IMR-90 (cell line): Measurements from ENCODE around the gene LMTK2.

ENCODE experiments used
- CEBPB ChIP-seq: IDR thresholded peaks from 2 replicates; pipeline ENCODE4 v1.6.1; 2012; ENCODE audit warnings: low read depth, low read length, improper control_type of control experiment
- CTCF ChIP-seq: conservative IDR thresholded peaks from 2 replicates; pipeline ENCODE4 v1.5.1; 2012; ENCODE audit warnings: mild to moderate bottlenecking, low read depth, low read length, improper control_type of control experiment
- ELK1 ChIP-seq: fragments of 150-350 bp; IDR thresholded peaks from 2 replicates; pipeline ENCODE4 v1.6.1; 2016; ENCODE audit warnings: low read depth, mild to moderate bottlenecking, low read length, moderate library complexity, borderline replicate concordance
- FOS ChIP-seq: fragments of 150-350 bp; IDR thresholded peaks from 2 replicates; pipeline ENCODE4 v1.6.1; 2016; ENCODE audit warnings: low read depth, low read length
- MAFK ChIP-seq: IDR thresholded peaks from 2 replicates; pipeline ENCODE4 v1.6.1; 2012; ENCODE audit warnings: low read depth, low read length, improper control_type of control experiment
- MAZ ChIP-seq: IDR thresholded peaks from 2 replicates; pipeline ENCODE4 v1.6.1; 2012; ENCODE audit warnings: low read depth, mild to moderate bottlenecking, low read length, improper control_type of control experiment, moderate library complexity, borderline replicate concordance
- MXI1 ChIP-seq: IDR thresholded peaks from 2 replicates; pipeline ENCODE4 v1.6.1; 2012; ENCODE audit warnings: low read depth, mild to moderate bottlenecking, low read length, moderate library complexity, borderline replicate concordance
- NFE2L2 ChIP-seq: fragments of 150-350 bp; IDR thresholded peaks from 2 replicates; pipeline ENCODE4 v1.6.1; 2016; ENCODE audit warnings: low read depth, mild to moderate bottlenecking, low read length
- POLR2A ChIP-seq: IDR thresholded peaks from 2 replicates; pipeline ENCODE4 v1.6.1; 2012; ENCODE audit warnings: mild to moderate bottlenecking, low read depth, low read length
- RAD21 ChIP-seq: IDR thresholded peaks from 2 replicates; pipeline ENCODE4 v1.6.1; 2012; ENCODE audit warnings: low read length, improper control_type of control experiment
- RCOR1 ChIP-seq: IDR thresholded peaks from 2 replicates; pipeline ENCODE4 v1.6.1; 2012; ENCODE audit warnings: mild to moderate bottlenecking, low read length, improper control_type of control experiment; ENCODE audit not compliant: insufficient replicate concordance
- RFX5 ChIP-seq: IDR thresholded peaks from 2 replicates; pipeline ENCODE4 v1.8.0; 2012; ENCODE audit warnings: low read depth, mild to moderate bottlenecking, low read length, moderate library complexity
- SMC3 ChIP-seq: fragments of 150-350 bp; IDR thresholded peaks from 2 replicates; pipeline ENCODE4 v1.6.1; 2016; ENCODE audit warnings: low read depth, mild to moderate bottlenecking, antibody characterized with exemption, low read length, moderate library complexity

GRCh38 chr7:98058186-98058585, 48.5 kb upstream of the LMTK2 start:
- TF ChIP-seq CTCF, result no peak
- no peak for TF ChIP-seq POLR2A
- TF ChIP-seq RCOR1, result no peak
- TF ChIP-seq MAFK, result no peak
- TF ChIP-seq MAZ, result no peak
- no peak for TF ChIP-seq MXI1
- TF ChIP-seq CEBPB, result no peak
- no peak for TF ChIP-seq RAD21
- no peak for TF ChIP-seq SMC3
- TF ChIP-seq FOS, result no peak
- no peak for TF ChIP-seq ELK1
- TF ChIP-seq NFE2L2, result no peak
- no peak for TF ChIP-seq RFX5
